Spinal cord (tissue), 10 donors: Measurements from ENCODE around the gene POLR3E. TPM values are rescaled to one million over a fixed set of nuclear protein-coding genes. Genes with fewer than 3 reads are reported as not detected.

ENCODE experiments used
- DNase-seq, 6 donors: peaks; one replicate each; pipeline versions ENCODE4 v3.0.0 to v3.0.0-alpha.2; 2013 to 2015; ENCODE audit warnings: low spot score in 6 of 6, low read depth in 4 of 6
- H3K27ac ChIP-seq: one replicate; pipeline ENCODE4 v1.5.1; 2013; ENCODE audit warnings: low read depth, low read length, control low read depth
- H3K27me3 ChIP-seq: one replicate; pipeline ENCODE4 v1.6.1; 2013; ENCODE audit warnings: low read length; ENCODE audit not compliant: control insufficient read depth, insufficient read depth
- H3K36me3 ChIP-seq: one replicate; pipeline ENCODE4 v1.6.1; 2013; ENCODE audit warnings: low read length; ENCODE audit not compliant: control insufficient read depth, insufficient read depth
- H3K4me1 ChIP-seq: one replicate; pipeline ENCODE4 v1.6.1; 2013; ENCODE audit warnings: low read length; ENCODE audit not compliant: control insufficient read depth, insufficient read depth
- H3K4me3 ChIP-seq: one replicate; pipeline ENCODE4 v1.5.1; 2013; ENCODE audit warnings: low read depth, low read length, control low read depth
- H3K9me3 ChIP-seq: one replicate; pipeline ENCODE4 v1.6.1; 2013; ENCODE audit warnings: low read length; ENCODE audit not compliant: control insufficient read depth, insufficient read depth
- WGBS: methylation state at CpG from one replicate; pipeline ENCODE4 v1.1.5; 2013; ENCODE audit warnings: missing lambda C conversion rate; ENCODE audit not compliant: insufficient coverage; 5-methylcytosine and 5-hydroxymethylcytosine counted together
- polyA plus RNA-seq, 2 donors: library from polyadenylated mRNA; unstranded; fragments of 120-200 nt; gene quantifications; one replicate each; pipeline ENCODE4 v1.2.1, GENCODE V29; 2013; ENCODE audit not compliant: insufficient read length in 2 of 2
- total RNA-seq, 2 donors: library from RNA; depleted of rRNA in 1 of 2; stranded (reverse); fragments of 120-200 nt in 1 of 2; fragments of >200 nt in 1 of 2; gene quantifications; one replicate each; pipeline versions ENCODE4 v1.2.3 to v1.2.4, GENCODE V29; 2013 to 2014
- donor health status: healthy.

Gene POLR3E
- total and polyA plus RNA-seq, 4 donors = 21.9 to 58.9 (median 46.5) TPM

DNA sequence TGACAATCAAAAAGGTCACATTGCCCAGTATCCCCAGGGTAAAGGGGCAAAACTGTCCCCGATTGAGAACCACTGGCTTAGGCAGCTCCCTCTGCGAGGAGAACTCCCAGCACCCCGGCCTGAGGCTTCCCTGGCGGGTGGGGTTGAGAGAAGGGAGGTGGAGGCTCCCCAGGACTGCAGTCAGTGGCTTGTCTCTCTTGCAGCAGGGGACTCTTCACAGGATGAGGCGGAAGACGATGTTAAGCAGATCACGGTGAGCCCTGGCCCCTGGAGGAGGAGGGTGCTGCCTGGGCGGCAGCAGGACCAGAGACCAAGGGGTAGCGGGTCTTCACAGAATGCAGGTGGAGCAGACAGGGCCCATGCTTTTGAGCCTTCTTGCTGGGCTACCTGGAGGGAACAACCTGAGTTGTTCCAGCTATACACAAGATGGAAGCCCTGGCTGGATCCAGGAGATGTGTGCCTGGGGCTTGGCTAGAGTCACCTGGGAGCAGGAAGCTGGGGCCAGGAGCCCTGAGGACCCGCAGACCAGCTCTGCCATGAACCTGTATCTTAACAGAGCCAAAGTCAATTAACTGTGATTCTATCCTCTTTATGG is 16.8 kb downstream of the POLR3E start:
- H3K9me3 ChIP-seq = no peaks in the 10 kb centered on the region
- H3K4me3 ChIP-seq = no peak overlapping the region
- DNase-seq = no peak
- H3K4me1 ChIP-seq = no peaks in the 10 kb centered on the region
- 92% methylated on average over 9 of the region's 10 CpGs for WGBS
- peaks cover 88% of the 10 kb centered on the region for H3K36me3 ChIP-seq
- no peak overlapping the region for H3K27ac ChIP-seq
- no peaks in the 10 kb centered on the region for H3K27me3 ChIP-seq

DNA sequence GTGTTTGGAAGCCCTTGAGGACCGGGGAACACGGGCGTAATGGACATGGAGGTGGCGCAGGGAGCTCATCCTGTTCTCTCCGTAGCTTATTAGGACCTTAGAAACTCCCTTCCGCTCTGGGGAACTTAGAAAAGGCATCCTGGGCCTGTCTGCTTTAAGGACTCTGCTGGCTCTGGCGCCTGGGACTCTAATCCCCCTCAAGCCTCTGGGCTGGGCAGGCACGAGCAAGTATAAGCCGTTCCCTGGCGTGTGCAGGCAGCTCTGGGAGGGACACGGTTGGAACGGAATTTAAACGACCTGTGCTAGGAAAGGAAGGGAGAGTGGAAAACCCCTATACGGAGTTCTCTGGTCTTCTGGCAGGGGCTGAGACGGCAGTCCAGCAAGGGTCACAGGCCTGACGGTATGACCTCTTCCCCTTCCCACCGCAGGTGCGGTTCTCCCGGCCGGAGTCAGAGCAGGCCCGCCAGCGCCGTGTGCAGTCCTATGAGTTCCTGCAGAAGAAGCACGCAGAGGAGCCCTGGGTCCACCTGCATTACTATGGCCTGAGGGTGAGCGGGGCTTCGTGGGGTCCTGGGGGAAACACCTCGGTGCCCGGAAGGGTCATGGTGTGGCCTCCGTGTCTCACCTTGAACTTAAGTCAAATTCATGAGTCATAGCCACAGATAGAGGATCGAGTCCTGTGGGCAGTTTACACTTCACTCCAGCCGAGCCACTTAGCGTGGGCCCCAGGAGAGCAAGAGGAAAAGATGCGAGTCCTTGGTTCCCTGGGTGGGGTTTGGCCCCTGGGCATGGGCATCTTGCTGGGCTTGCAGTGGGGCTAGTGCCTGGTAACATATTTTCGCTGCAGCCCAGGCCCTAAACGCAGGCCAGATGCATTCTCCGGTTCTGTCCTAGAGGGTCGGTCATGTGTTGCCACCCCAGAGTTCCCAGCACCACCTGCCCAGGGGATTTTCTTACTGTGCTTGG is 17.7 kb downstream of the POLR3E start:
- Histone ChIP-seq H3K9me3 (no peaks in the 10 kb centered on the region), H3K36me3 (peaks cover 86% of the 10 kb centered on the region), H3K4me1 (no peaks in the 10 kb centered on the region), H3K27ac (no peak overlapping the region), H3K27me3 (no peaks in the 10 kb centered on the region), H3K4me3 (no peak overlapping the region)
- WGBS = 88% methylated on average over 32 of the region's 37 CpGs
- no peak for DNase-seq

DNA sequence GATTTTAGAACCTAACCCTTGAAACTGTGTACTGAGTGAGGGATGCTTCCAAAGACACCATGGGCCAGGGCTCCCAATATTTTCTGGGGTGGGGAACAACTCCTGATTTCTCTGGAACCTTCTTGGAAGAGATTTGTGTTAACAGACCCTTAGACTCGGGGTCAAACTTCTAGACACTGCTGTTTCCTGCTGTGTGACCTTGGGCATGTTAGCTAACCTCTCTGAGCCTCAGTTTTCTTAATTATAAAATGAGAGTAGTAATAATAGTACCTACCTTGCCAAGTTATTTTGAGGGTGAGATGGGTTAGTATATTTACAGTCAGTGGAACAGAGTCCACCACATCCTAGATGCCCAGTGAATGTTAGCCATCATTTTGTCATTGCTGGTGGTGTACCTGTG is 18.8 kb downstream of the POLR3E start:
- no CpG with 5 or more reads among the region's 1 CpG for WGBS

DNA sequence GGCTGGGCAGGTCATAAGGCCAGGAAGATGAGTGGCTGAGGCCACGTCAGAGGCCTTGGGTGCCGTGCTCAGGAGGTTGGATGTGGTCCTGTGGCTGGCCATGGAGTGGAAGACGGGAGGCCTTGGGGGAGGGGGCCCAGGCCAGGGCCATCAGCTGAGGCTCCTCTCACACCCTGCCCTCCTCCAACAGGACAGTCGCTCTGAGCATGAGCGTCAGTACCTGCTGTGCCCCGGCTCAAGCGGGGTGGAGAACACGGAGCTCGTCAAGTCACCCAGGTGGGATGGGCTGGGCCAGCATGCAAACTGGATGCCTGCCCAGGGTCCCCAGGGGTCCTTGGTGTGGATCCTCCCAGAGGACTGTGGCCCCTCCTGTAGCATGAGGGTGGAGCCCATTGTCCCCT is 19.2 kb downstream of the POLR3E start:
- no peaks in the 10 kb centered on the region for H3K4me1 ChIP-seq
- no peak overlapping the region for H3K4me3 ChIP-seq
- WGBS = 87% methylated on average over 9 of the region's 9 CpGs
- no peaks in the 10 kb centered on the region for H3K27me3 ChIP-seq
- no peak overlapping the region for H3K27ac ChIP-seq
- peaks cover 81% of the 10 kb centered on the region for H3K36me3 ChIP-seq
- no peak for DNase-seq
- H3K9me3 ChIP-seq = no peaks in the 10 kb centered on the region

More for the DNA sequence above, 18.8 kb downstream of the POLR3E start:
- H3K27ac ChIP-seq = no peak overlapping the region
- peaks cover 83% of the 10 kb centered on the region for H3K36me3 ChIP-seq
- no peak overlapping the region for H3K4me3 ChIP-seq
- no peaks in the 10 kb centered on the region for H3K4me1 ChIP-seq
- H3K9me3 ChIP-seq = no peaks in the 10 kb centered on the region
- no peaks in the 10 kb centered on the region for H3K27me3 ChIP-seq
- no peak for DNase-seq

DNA sequence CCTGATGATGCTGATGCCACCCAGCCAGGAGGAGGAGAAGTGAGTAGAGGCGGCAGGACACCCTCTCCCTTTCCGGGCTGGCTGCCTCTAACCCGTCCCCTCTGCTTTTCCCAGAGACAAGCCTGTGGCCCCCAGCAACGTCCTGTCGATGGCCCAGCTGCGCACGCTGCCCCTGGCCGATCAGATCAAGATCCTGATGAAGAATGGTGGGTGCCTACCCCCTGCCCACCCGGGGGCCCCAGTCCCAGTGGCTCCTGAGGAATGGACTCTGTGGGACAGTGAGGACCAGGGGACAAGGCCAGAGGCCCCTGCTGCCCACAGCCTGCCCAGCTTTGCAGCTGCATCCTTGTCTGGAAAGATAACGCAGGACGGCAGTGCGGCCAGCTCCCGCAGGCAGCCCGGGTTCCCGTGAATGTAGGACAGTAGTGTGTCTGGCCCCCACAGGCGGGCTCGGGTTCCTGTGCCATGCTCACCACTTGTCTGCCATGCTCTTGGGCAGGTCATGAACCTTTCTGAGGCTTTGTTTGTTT is 19.9 kb downstream of the POLR3E start:
- Histone ChIP-seq H3K9me3 (no peaks in the 10 kb centered on the region), H3K4me1 (no peaks in the 10 kb centered on the region), H3K27ac (no peak overlapping the region), H3K27me3 (no peaks in the 10 kb centered on the region), H3K36me3 (peaks cover 83% of the 10 kb centered on the region), H3K4me3 (no peak overlapping the region)
- WGBS = 91% methylated on average over 16 of the region's 17 CpGs
- no peak for DNase-seq

DNA sequence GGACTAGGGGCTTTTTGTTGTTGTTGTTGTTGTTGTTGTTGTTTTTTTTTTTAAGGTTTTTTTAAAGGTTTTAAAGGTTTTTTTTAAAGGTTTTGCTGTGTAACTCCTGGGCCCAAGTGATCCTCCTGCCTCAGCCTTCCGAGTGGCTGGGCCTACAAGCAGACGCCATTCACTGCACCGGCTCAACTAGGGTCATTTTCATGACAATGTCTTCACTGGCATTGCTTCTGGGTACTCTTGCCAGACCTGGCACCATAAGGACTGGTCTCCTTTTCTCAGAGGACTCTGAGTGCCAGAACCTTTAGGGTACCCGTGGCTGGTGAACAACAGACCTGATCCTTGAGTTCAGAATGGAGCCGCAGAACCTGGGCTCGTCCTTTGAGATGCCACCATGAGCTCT is 20.4 kb downstream of the POLR3E start:
- 89% methylated on average over 6 of the region's 6 CpGs for WGBS
- H3K9me3 ChIP-seq = no peaks in the 10 kb centered on the region
- DNase-seq = no peak
- peaks cover 83% of the 10 kb centered on the region for H3K36me3 ChIP-seq
- no peak overlapping the region for H3K4me3 ChIP-seq
- no peaks in the 10 kb centered on the region for H3K27me3 ChIP-seq
- no peaks in the 10 kb centered on the region for H3K4me1 ChIP-seq
- H3K27ac ChIP-seq = no peak overlapping the region

DNA sequence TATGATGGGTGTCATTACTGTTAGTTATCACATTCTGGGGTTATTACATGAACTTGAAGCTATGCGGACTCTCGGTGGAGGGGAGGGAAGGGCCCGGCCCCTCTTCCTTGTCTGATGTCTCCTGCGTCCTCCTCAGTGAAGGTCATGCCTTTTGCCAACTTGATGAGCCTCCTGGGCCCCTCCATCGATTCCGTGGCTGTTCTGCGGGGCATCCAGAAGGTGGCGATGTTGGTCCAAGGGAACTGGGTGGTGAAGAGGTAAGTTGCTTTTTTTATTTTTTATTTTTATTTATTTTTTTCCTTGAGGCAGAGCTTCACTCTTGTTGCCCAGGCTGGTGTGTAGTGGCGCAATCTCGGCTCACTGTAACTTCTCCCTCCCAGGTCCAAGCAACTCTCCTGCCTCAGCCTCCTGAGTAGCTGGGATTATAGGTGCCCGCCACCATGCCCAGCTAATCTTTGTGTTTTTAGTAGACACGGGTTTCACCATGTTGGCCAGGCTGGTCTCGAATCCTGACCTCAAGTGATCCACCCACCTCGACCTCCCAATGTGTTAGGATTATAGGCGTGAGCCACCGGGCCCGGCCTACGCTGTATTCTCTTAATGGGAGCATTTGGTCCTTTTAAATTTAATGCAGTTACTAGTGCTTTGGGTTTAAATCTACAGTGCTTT is 21.6 kb downstream of the POLR3E start:
- no peak for DNase-seq
- Histone ChIP-seq H3K4me1 (no peaks in the 10 kb centered on the region), H3K36me3 (peaks cover 83% of the 10 kb centered on the region), H3K4me3 (no peak overlapping the region), H3K9me3 (no peaks in the 10 kb centered on the region), H3K27ac (no peak overlapping the region), H3K27me3 (no peaks in the 10 kb centered on the region)
- WGBS = 90% methylated on average over 4 of the region's 18 CpGs

DNA sequence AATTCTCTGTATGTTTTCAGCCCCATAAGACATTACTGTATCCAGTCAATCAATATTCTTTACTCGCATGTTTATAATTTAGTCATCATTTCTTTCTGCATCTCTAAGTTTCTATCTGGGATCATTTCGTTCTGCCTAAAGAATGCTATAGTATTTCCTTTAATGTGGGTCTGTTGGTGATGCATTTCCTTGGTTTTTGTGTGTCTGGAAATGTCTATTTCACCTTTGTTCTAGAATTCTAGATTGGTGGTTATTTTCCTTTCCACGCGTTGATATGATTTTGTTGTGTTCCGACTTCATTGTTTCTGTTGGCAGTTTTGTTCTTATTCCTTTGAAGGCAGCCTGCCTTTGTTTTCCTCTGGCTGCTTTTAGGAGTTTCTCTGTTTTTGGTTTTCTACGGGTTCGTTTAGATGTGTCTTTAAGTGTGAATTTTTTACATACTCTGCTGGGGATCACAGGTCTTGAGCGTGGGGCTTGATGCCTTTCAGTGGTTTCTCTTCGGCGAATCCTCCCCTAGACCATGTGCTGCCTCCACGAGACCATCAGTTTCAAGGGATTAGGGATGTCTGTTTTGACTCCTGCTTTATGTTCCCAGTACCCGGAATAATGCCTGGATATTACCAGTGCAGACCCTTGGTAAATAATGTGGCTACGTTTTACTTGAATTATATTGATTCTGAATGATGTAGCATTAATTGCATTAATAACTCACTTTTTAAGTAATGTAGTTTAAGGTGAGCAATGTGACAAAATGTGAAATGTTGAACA is 23.5 kb downstream of the POLR3E start:
- Histone ChIP-seq H3K27ac (no peak overlapping the region), H3K36me3 (peaks cover 85% of the 10 kb centered on the region), H3K4me3 (no peak overlapping the region), H3K27me3 (no peaks in the 10 kb centered on the region), H3K9me3 (no peaks in the 10 kb centered on the region), H3K4me1 (no peaks in the 10 kb centered on the region)
- 94% methylated on average over 6 of the region's 13 CpGs for WGBS
- DNase-seq = no peak
